ENCODE data around the gene DLGAP1. TPM values are rescaled to one million over a fixed set of nuclear protein-coding genes. Genes with fewer than 3 reads are reported as not detected.

Gene DLGAP1
- total and polyA plus RNA-seq, 10 of the 15 experiments (the other 5 are each of a cell fraction or from before 2014, with no cell fraction given), result 0.23 to 27.6 (median 1.9) TPM

DNA sequence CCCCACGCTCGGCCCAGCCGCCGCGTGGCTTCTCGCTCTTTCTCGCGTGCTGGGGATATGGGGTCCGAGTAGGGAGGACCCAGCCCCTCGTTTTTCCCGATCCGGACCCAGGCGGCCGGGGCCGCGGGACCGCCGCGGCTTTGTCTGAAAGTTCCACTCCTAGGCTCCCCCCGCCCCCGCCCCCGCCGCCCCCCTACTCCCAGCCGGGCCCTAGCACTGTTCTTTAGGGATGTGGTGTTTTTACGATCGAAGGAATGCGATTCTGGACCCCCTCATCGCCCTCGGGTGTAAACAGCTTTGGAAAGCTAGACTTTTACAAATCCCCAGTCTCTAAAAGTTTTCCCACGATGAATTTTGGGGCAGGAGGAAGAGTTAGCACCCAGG is 1004.3 kb downstream of the DLGAP1 start:
- ChIA-PET SMC1A (ENCODE audit: uncharacterized antibody, unreplicated experiment) (interaction anchor here (0.7 to 5.7 kb wide), 4 partner anchors 76 to 171 kb away, joined by 3 to 54 read pairs (median 3); no protein-coding TSS in a partner anchor), CTCF (interaction anchor here (6.0 kb wide), 1 partner anchor 144 kb away, joined by 60 read pairs; no protein-coding TSS in a partner anchor), POLR2A (interaction anchor here (0.6 kb wide), 1 partner anchor 465 kb away, joined by 4 read pairs; no protein-coding TSS in a partner anchor), RAD21 (ENCODE audit: unreplicated experiment) (interaction anchor here (0.7 to 6.0 kb wide), 4 partner anchors 9 to 170 kb away, joined by 3 to 49 read pairs (median 12); no protein-coding TSS in a partner anchor)
- 4% methylated on average over 28 of the region's 30 CpGs for WGBS (ENCODE audit: insufficient coverage, insufficient replicate concordance, low lambda C conversion rate, missing lambda C conversion rate)
- no peak overlapping the region for H3K27ac ChIP-seq (ENCODE audit: control insufficient read depth, insufficient read depth)
- peak overlapping the region; percentile 96 for H3K4me2 ChIP-seq (ENCODE audit: control insufficient read depth, insufficient read depth)
- H3K9ac ChIP-seq (ENCODE audit: control insufficient read depth, insufficient read depth, low read length), result peak overlapping the region; percentile 51
- intact Hi-C loops (cut with micrococcal nuclease; ENCODE audit: unreplicated experiment), result loop anchor here (1.0 to 5.0 kb wide), 2 partner anchors 143 to 217 kb away; no protein-coding TSS in a partner anchor
- in situ Hi-C loops (cut with MboI), result loop anchor here (5.0 to 10.0 kb wide), 3 partner anchors 147 to 476 kb away; no protein-coding TSS in a partner anchor
- FAIRE-seq, result no peak
- no peaks in the 10 kb centered on the region for H4K20me1 ChIP-seq (ENCODE audit: control insufficient read depth, insufficient read depth)
- peaks cover 2 to 22% of the 10 kb centered on the region in 2 experiments for H3K27me3 ChIP-seq (replicated peaks in 1 of 2; ENCODE audit: control insufficient read depth in 2 of 2, insufficient read depth in 2 of 2, low read length in 1 of 2)
- H3K79me2 ChIP-seq (ENCODE audit: control insufficient read depth, insufficient read depth, low read length), result no peaks in the 10 kb centered on the region
- no peak for DNase-seq (ENCODE audit: low read depth, low spot score)
- peaks cover 35% of the 10 kb centered on the region for H3K4me1 ChIP-seq (ENCODE audit: control insufficient read depth, insufficient read depth, low read length)
- no TSS peak for BruUV-seq (replicated peaks)
- TF ChIP-seq SRF (IDR thresholded peaks at IDR 0.05; ENCODE audit: low read depth in 2 of 2, low read length in 2 of 2) (no peak), BHLHE40 (IDR thresholded peaks at IDR 0.05; ENCODE audit: borderline replicate concordance in 1 of 2, low read depth in 2 of 2, low read length in 1 of 2) (peak in 1 of 2 experiments; percentile 0; a peak in 1 of 4 replicates), EGR1 (IDR thresholded peaks at IDR 0.05; ENCODE audit: borderline replicate concordance in 1 of 2, low read depth in 2 of 2, low read length in 2 of 2) (peak in 1 of 2 experiments; percentile 52; a peak in 1 of 3 replicates)
- TF ChIP-seq, protein P1, sequence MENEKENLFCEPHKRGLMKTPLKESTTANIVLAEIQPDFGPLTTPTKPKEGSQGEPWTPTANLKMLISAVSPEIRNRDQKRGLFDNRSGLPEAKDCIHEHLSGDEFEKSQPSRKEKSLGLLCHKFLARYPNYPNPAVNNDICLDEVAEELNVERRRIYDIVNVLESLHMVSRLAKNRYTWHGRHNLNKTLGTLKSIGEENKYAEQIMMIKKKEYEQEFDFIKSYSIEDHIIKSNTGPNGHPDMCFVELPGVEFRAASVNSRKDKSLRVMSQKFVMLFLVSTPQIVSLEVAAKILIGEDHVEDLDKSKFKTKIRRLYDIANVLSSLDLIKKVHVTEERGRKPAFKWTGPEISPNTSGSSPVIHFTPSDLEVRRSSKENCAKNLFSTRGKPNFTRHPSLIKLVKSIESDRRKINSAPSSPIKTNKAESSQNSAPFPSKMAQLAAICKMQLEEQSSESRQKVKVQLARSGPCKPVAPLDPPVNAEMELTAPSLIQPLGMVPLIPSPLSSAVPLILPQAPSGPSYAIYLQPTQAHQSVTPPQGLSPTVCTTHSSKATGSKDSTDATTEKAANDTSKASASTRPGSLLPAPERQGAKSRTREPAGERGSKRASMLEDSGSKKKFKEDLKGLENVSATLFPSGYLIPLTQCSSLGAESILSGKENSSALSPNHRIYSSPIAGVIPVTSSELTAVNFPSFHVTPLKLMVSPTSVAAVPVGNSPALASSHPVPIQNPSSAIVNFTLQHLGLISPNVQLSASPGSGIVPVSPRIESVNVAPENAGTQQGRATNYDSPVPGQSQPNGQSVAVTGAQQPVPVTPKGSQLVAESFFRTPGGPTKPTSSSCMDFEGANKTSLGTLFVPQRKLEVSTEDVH (IDR thresholded peaks at IDR 0.05; ENCODE audit: low read depth, partially characterized antibody), result no peak
- no peaks in the 10 kb centered on the region; the same call in 1 of the 3 replicates for H3K9me3 ChIP-seq (replicated peaks; ENCODE audit: control insufficient read depth, insufficient read depth, low read length)
- H3K36me3 ChIP-seq (ENCODE audit: control insufficient read depth in 2 of 2, insufficient read depth in 2 of 2, low read length in 1 of 2), result no peaks in the 10 kb centered on the region
- peak overlapping the region; percentile 62; the same call in 1 of the 2 replicates for H3K4me3 ChIP-seq
- ATAC-seq, result no peak
- peak overlapping the region; percentile 71 for H2AFZ ChIP-seq (ENCODE audit: control insufficient read depth, low read depth, low read length)
